GM23338 (cell line): ENCODE measurements around the gene RGS6. TPM values are rescaled to one million over a fixed set of nuclear protein-coding genes. Genes with fewer than 3 reads are reported as not detected.

Experiments used
- ATAC-seq: fragments of 200-7000 bp; cut with Tn5 transposase; 3 replicates; pipeline ENCODE4 v1.9.1; 2020
- DNase-seq: peaks from one replicate; pipeline ENCODE4 v3.0.0-alpha.2; 2015; ENCODE audit warnings: low spot score
- H2AFZ ChIP-seq: fragments of 200-600 bp; sonication (generic); 2 replicates; pipeline ENCODE4 v1.8.0; 2016; ENCODE audit warnings: antibody characterized with exemption, mild to moderate bottlenecking, moderate library complexity
- H3F3A ChIP-seq: fragments of 200-600 bp; sonication (generic); replicated peaks from 2 replicates; pipeline ENCODE4 v1.8.0; 2017; ENCODE audit warnings: antibody characterized with exemption, mixed run types, low read depth
- H3K27ac ChIP-seq: fragments of 200-600 bp; sonication (generic); 2 replicates; pipeline ENCODE4 v1.6.1; 2016; ENCODE audit warnings: low read depth
- H3K27me3 ChIP-seq: fragments of 200-600 bp; sonication (generic); 2 replicates; pipeline ENCODE4 v1.8.0; 2016; ENCODE audit warnings: mild to moderate bottlenecking, mixed run types, moderate library complexity; ENCODE audit not compliant: insufficient read depth
- H3K36me3 ChIP-seq: fragments of 200-600 bp; sonication (generic); 2 replicates; pipeline ENCODE4 v1.8.0; 2016; ENCODE audit warnings: mild to moderate bottlenecking; ENCODE audit not compliant: insufficient read depth
- H3K4me1 ChIP-seq: fragments of 200-600 bp; sonication (generic); 2 replicates; pipeline ENCODE4 v1.8.0; 2016; ENCODE audit warnings: mild to moderate bottlenecking, moderate library complexity; ENCODE audit not compliant: insufficient read depth
- H3K4me2 ChIP-seq: fragments of 200-600 bp; sonication (generic); 2 replicates; pipeline ENCODE4 v1.7.1; 2017; ENCODE audit warnings: mixed run types
- H3K4me3 ChIP-seq: fragments of 200-600 bp; sonication (generic); 2 replicates; pipeline ENCODE4 v1.6.1; 2016; ENCODE audit warnings: mixed run types
- H3K79me2 ChIP-seq: fragments of 200-600 bp; sonication (generic); replicated peaks from 2 replicates; pipeline ENCODE4 v1.8.0; 2017; ENCODE audit warnings: mild to moderate bottlenecking; ENCODE audit not compliant: insufficient read depth
- H3K9me2 ChIP-seq: fragments of 200-600 bp; sonication (generic); 2 replicates; pipeline ENCODE4 v1.8.0; 2017; ENCODE audit not compliant: insufficient read depth
- H4K20me1 ChIP-seq: fragments of 200-600 bp; sonication (generic); replicated peaks from 2 replicates; pipeline ENCODE4 v1.8.0; 2017; ENCODE audit warnings: mild to moderate bottlenecking; ENCODE audit not compliant: insufficient read depth
- H3K27ac Mint-ChIP-seq: 2 replicates; pipeline ENCODE4 v1.8.0; 2020; ENCODE audit warnings: inconsistent platforms, mild to moderate bottlenecking, moderate library complexity, mixed read lengths
- H3K27me3 Mint-ChIP-seq: 3 replicates; pipeline ENCODE4 v1.8.0; 2022; ENCODE audit warnings: low read depth, mild to moderate bottlenecking, moderate library complexity, mixed read lengths, inconsistent platforms; ENCODE audit not compliant: insufficient read depth, poor library complexity
- H3K36me3 Mint-ChIP-seq: 3 replicates; pipeline ENCODE4 v1.8.0; 2021; ENCODE audit warnings: low read depth, mild to moderate bottlenecking, inconsistent platforms, moderate library complexity, mixed read lengths
- H3K4me1 Mint-ChIP-seq: 3 replicates; pipeline ENCODE4 v1.8.0; 2020; ENCODE audit warnings: mild to moderate bottlenecking, inconsistent platforms, mixed read lengths
- H3K4me3 Mint-ChIP-seq: 3 replicates; pipeline ENCODE4 v1.8.0; 2021; ENCODE audit warnings: moderate library complexity, mild to moderate bottlenecking, inconsistent platforms, mixed read lengths
- H3K9me3 Mint-ChIP-seq: 3 replicates; pipeline ENCODE4 v1.8.0; 2020; ENCODE audit warnings: moderate library complexity, mild to moderate bottlenecking, inconsistent platforms, mixed read lengths
- CREB1 ChIP-seq: fragments of 250-450 bp; sonication (Bioruptor Pico); IDR thresholded peaks from 2 replicates; pipeline ENCODE4 v1.5.0; 2020; ENCODE audit warnings: low read depth, mild to moderate bottlenecking, moderate library complexity
- ETS1 ChIP-seq: IDR thresholded peaks from 2 replicates; pipeline ENCODE4 v1.6.1; 2016; ENCODE audit warnings: antibody characterized with exemption
- EZH2 ChIP-seq: fragments of 200-600 bp; sonication (generic); IDR thresholded peaks from one replicate; pipeline ENCODE4 v1.8.0; 2017; ENCODE audit warnings: antibody characterized with exemption, mild to moderate bottlenecking, low read depth; ENCODE audit not compliant: unreplicated experiment
- EZH2phosphoT487 ChIP-seq: fragments of 200-600 bp; sonication (generic); IDR thresholded peaks from one replicate; pipeline ENCODE4 v1.8.1; 2018; ENCODE audit warnings: antibody characterized with exemption; ENCODE audit not compliant: unreplicated experiment
- JUNB ChIP-seq: IDR thresholded peaks from one replicate; pipeline ENCODE4 v1.6.1; 2016; ENCODE audit warnings: antibody characterized with exemption; ENCODE audit not compliant: unreplicated experiment
- NANOG ChIP-seq: IDR thresholded peaks from 2 replicates; pipeline ENCODE4 v1.6.1; 2016; ENCODE audit warnings: antibody characterized with exemption, borderline replicate concordance
- POLR2AphosphoS5 ChIP-seq: IDR thresholded peaks from 2 replicates; pipeline ENCODE4 v1.6.1; 2016; ENCODE audit warnings: antibody characterized with exemption, low read depth
- REST ChIP-seq: IDR thresholded peaks from one replicate; pipeline ENCODE4 v1.6.1; 2018; ENCODE audit warnings: antibody characterized with exemption; ENCODE audit not compliant: unreplicated experiment
- STAT1 ChIP-seq: IDR thresholded peaks from one replicate; pipeline ENCODE4 v1.6.1; 2016; ENCODE audit warnings: antibody characterized with exemption; ENCODE audit not compliant: unreplicated experiment
- ZNF114 ChIP-seq: fragments of 250-450 bp; sonication (Bioruptor Pico); IDR thresholded peaks from 2 replicates; pipeline ENCODE4 v1.5.0; 2020; ENCODE audit warnings: mild to moderate bottlenecking, moderate library complexity
- ZNF331 ChIP-seq: fragments of 250-450 bp; sonication (Bioruptor Pico); IDR thresholded peaks from 2 replicates; pipeline ENCODE4 v1.5.0; 2020; ENCODE audit warnings: low read depth, mild to moderate bottlenecking, moderate library complexity
- polyA plus RNA-seq: library from polyadenylated mRNA; unstranded; fragments of >200 nt; fragmentation: Nextera tagmentation; extraction: Ambion mirVana; gene quantifications from 2 replicates; pipeline ENCODE4 v1.2.1, GENCODE V29; 2016
- total RNA-seq: library from RNA; depleted of rRNA; stranded (reverse); fragments of >200 nt; shearing (Covaris generic); gene quantifications from 2 replicates; pipeline ENCODE4 v1.2.3, GENCODE V29; 2014
- TF ChIP-seq, protein P1 (sequence below): fragments of 250-450 bp; sonication (Bioruptor Pico); IDR thresholded peaks from 2 replicates; pipeline ENCODE4 v1.5.0; 2020; ENCODE audit warnings: mild to moderate bottlenecking, moderate library complexity
- TF ChIP-seq, protein P2 (sequence below), 2 experiments: fragments of 200-600 bp in 1 of 2; sonication (generic) in 1 of 2; conservative IDR thresholded peaks; 2 replicates each; pipeline versions ENCODE4 v1.5.1 to v1.6.1; 2016 to 2017; ENCODE audit warnings: antibody characterized with exemption in 2 of 2, low read depth in 2 of 2, mild to moderate bottlenecking in 2 of 2, moderate library complexity in 1 of 2

RGS6 gene
- total and polyA plus RNA-seq, 2 experiments from 2014 or later, result 0.66 to 0.83 TPM

GRCh38 chr14:71967704-71968103, 35.5 kb downstream of the RGS6 start:
- Histone ChIP-seq H3K27ac (no peak overlapping the region), H2AFZ (no peak overlapping the region), H3K4me3 (no peak overlapping the region), H3K4me1 (no peaks in the 10 kb centered on the region), H3K79me2 (no peaks in the 10 kb centered on the region), H3F3A (no peaks in the 10 kb centered on the region), H3K4me2 (no peak overlapping the region), H3K36me3 (no peaks in the 10 kb centered on the region), H4K20me1 (no peaks in the 10 kb centered on the region), H3K9me2 (0 out of 2 replicates have a peak, but pooled peaks cover 3% of the 10 kb centered on the region), H3K27me3 (no peaks in the 10 kb centered on the region)
- H3K9me3 Mint-ChIP-seq, result peaks cover 10% of the 10 kb centered on the region
- H3K4me1 Mint-ChIP-seq, result no peaks in the 10 kb centered on the region; the same call in 2 of the 3 replicates
- ATAC-seq, result no peak
- DNase-seq, result no peak
- H3K27ac Mint-ChIP-seq, result no peak overlapping the region
- no peak for TF ChIP-seq EZH2phosphoT487
- TF ChIP-seq STAT1, result no peak
- TF ChIP-seq NANOG, result no peak
- no peak for TF ChIP-seq ZNF114
- no peak for TF ChIP-seq ZNF331 (CRISPR knock-in tag)
- TF ChIP-seq EZH2, result no peak
- TF ChIP-seq, protein P1, sequence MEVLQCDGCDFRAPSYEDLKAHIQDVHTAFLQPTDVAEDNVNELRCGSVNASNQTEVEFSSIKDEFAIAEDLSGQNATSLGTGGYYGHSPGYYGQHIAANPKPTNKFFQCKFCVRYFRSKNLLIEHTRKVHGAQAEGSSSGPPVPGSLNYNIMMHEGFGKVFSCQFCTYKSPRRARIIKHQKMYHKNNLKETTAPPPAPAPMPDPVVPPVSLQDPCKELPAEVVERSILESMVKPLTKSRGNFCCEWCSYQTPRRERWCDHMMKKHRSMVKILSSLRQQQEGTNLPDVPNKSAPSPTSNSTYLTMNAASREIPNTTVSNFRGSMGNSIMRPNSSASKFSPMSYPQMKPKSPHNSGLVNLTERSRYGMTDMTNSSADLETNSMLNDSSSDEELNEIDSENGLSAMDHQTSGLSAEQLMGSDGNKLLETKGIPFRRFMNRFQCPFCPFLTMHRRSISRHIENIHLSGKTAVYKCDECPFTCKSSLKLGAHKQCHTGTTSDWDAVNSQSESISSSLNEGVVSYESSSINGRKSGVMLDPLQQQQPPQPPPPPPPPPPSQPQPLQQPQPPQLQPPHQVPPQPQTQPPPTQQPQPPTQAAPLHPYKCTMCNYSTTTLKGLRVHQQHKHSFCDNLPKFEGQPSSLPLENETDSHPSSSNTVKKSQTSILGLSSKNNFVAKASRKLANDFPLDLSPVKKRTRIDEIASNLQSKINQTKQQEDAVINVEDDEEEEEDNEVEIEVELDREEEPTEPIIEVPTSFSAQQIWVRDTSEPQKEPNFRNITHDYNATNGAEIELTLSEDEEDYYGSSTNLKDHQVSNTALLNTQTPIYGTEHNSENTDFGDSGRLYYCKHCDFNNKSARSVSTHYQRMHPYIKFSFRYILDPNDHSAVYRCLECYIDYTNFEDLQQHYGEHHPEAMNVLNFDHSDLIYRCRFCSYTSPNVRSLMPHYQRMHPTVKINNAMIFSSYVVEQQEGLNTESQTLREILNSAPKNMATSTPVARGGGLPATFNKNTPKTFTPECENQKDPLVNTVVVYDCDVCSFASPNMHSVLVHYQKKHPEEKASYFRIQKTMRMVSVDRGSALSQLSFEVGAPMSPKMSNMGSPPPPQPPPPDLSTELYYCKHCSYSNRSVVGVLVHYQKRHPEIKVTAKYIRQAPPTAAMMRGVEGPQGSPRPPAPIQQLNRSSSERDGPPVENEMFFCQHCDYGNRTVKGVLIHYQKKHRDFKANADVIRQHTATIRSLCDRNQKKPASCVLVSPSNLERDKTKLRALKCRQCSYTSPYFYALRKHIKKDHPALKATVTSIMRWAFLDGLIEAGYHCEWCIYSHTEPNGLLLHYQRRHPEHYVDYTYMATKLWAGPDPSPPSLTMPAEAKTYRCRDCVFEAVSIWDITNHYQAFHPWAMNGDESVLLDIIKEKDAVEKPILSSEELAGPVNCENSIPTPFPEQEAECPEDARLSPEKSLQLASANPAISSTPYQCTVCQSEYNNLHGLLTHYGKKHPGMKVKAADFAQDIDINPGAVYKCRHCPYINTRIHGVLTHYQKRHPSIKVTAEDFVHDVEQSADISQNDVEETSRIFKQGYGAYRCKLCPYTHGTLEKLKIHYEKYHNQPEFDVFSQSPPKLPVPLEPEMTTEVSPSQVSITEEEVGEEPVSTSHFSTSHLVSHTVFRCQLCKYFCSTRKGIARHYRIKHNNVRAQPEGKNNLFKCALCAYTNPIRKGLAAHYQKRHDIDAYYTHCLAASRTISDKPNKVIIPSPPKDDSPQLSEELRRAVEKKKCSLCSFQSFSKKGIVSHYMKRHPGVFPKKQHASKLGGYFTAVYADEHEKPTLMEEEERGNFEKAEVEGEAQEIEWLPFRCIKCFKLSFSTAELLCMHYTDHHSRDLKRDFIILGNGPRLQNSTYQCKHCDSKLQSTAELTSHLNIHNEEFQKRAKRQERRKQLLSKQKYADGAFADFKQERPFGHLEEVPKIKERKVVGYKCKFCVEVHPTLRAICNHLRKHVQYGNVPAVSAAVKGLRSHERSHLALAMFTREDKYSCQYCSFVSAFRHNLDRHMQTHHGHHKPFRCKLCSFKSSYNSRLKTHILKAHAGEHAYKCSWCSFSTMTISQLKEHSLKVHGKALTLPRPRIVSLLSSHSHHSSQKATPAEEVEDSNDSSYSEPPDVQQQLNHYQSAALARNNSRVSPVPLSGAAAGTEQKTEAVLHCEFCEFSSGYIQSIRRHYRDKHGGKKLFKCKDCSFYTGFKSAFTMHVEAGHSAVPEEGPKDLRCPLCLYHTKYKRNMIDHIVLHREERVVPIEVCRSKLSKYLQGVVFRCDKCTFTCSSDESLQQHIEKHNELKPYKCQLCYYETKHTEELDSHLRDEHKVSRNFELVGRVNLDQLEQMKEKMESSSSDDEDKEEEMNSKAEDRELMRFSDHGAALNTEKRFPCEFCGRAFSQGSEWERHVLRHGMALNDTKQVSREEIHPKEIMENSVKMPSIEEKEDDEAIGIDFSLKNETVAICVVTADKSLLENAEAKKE, result no peak
- no peak for TF ChIP-seq POLR2AphosphoS5
- TF ChIP-seq, protein P2, sequence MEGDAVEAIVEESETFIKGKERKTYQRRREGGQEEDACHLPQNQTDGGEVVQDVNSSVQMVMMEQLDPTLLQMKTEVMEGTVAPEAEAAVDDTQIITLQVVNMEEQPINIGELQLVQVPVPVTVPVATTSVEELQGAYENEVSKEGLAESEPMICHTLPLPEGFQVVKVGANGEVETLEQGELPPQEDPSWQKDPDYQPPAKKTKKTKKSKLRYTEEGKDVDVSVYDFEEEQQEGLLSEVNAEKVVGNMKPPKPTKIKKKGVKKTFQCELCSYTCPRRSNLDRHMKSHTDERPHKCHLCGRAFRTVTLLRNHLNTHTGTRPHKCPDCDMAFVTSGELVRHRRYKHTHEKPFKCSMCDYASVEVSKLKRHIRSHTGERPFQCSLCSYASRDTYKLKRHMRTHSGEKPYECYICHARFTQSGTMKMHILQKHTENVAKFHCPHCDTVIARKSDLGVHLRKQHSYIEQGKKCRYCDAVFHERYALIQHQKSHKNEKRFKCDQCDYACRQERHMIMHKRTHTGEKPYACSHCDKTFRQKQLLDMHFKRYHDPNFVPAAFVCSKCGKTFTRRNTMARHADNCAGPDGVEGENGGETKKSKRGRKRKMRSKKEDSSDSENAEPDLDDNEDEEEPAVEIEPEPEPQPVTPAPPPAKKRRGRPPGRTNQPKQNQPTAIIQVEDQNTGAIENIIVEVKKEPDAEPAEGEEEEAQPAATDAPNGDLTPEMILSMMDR (conservative IDR thresholded peaks at IDR 0.05; ENCODE audit: low read depth in 2 of 2), result no peak
- no peak for TF ChIP-seq CREB1
- TF ChIP-seq JUNB, result no peak
- TF ChIP-seq ETS1, result no peak
- TF ChIP-seq REST, result no peak
- H3K4me3 Mint-ChIP-seq, result no peak overlapping the region
- no peaks in the 10 kb centered on the region for H3K27me3 Mint-ChIP-seq
- H3K36me3 Mint-ChIP-seq, result no peaks in the 10 kb centered on the region; the same call in 2 of the 3 replicates
